H1 (cell line): ENCODE data around the gene GIMAP5. TPM values are rescaled to one million over a fixed set of nuclear protein-coding genes. Genes with fewer than 3 reads are reported as not detected.

Experiments
- CTCF ChIA-PET: fragments of 300-600 bp; sonication (Branson Sonifier 250); formaldehyde crosslinking; loops from one replicate; lab custom pipeline; 2021; ENCODE audit not compliant: partially characterized antibody; lab: Charles Lee
- POLR2A ChIA-PET: fragments of 300-600 bp; sonication (Branson Sonifier 250); formaldehyde crosslinking; loops from one replicate; lab custom pipeline; 2021; ENCODE audit warnings: inconsistent platforms; ENCODE audit not compliant: partially characterized antibody; lab: Charles Lee
- DNase-seq, 2 experiments: peaks; one replicate each; pipeline versions ENCODE4 v3.0.0 to v3.0.0-alpha.2; 2010 to 2022; ENCODE audit warnings: low spot score in 2 of 2, low read depth in 1 of 2, mixed read lengths in 1 of 2
- FAIRE-seq: peaks from 2 replicates; lab custom pipeline; 2011; peaks lifted over from hg19 to GRCh38; lab: Jason Lieb, UNC
- H2AFZ ChIP-seq: 2 replicates; pipeline ENCODE4 v1.8.1; 2012; ENCODE audit warnings: low read length, inconsistent platforms
- H2AK5ac ChIP-seq: 2 replicates; pipeline ENCODE4 v1.6.1; 2013; ENCODE audit warnings: low read depth, low read length
- H2BK120ac ChIP-seq: replicated peaks from 2 replicates; pipeline ENCODE3; 2013; ENCODE audit warnings: low read depth, low read length, inconsistent platforms
- H2BK12ac ChIP-seq: 2 replicates; pipeline ENCODE4 v1.6.1; 2013; ENCODE audit warnings: low read depth, low read length
- H2BK15ac ChIP-seq: 2 replicates; pipeline ENCODE4 v1.6.1; 2013; ENCODE audit warnings: low read length
- H2BK20ac ChIP-seq: 2 replicates; pipeline ENCODE4 v1.6.1; 2013; ENCODE audit warnings: low read length
- H2BK5ac ChIP-seq: 2 replicates; pipeline ENCODE4 v1.6.1; 2013; ENCODE audit warnings: low read depth, low read length
- H3K14ac ChIP-seq: 2 replicates; pipeline ENCODE4 v1.6.1; 2013; ENCODE audit warnings: inconsistent platforms; ENCODE audit not compliant: insufficient read length
- H3K18ac ChIP-seq: 2 replicates; pipeline ENCODE4 v1.6.1; 2013; ENCODE audit warnings: low read length; ENCODE audit errors: extremely low read depth
- H3K23ac ChIP-seq: 2 replicates; pipeline ENCODE4 v1.6.1; 2013; ENCODE audit warnings: inconsistent platforms; ENCODE audit not compliant: insufficient read length
- H3K23me2 ChIP-seq: 2 replicates; pipeline ENCODE4 v1.6.1; 2013; ENCODE audit warnings: low read depth, low read length
- H3K27ac ChIP-seq: 2 replicates; pipeline ENCODE4 v1.6.1; 2011; ENCODE audit warnings: low read depth, low read length, inconsistent platforms
- H3K27me3 ChIP-seq, 4 experiments: replicated peaks in 1 of 4; 1 replicate in 1 of 4; 2 replicates in 3 of 4; pipeline versions ENCODE4 v1.6.1 to v1.8.1; 2011 to 2013; ENCODE audit warnings: low read length in 3 of 4, mild to moderate bottlenecking in 3 of 4, inconsistent platforms in 2 of 4, mixed read lengths in 2 of 4, moderate library complexity in 1 of 4; ENCODE audit not compliant: control insufficient read depth in 3 of 4, insufficient read depth in 3 of 4; ENCODE audit errors: extremely low read depth in 1 of 4
- H3K36me3 ChIP-seq, 4 experiments: 2 replicates each; pipeline versions ENCODE4 v1.6.1 to v1.8.1; 2011 to 2013; ENCODE audit warnings: mild to moderate bottlenecking in 4 of 4, low read length in 3 of 4, moderate library complexity in 2 of 4, control low read depth in 1 of 4, inconsistent platforms in 1 of 4; ENCODE audit not compliant: insufficient read depth in 4 of 4, control insufficient read depth in 2 of 4
- H3K4ac ChIP-seq: replicated peaks from 2 replicates; pipeline ENCODE3; 2013; ENCODE audit warnings: low read length, low read depth, mixed read lengths, inconsistent platforms; ENCODE audit not compliant: insufficient read length
- H3K4me1 ChIP-seq, 4 experiments: replicated peaks in 1 of 4; 1 replicate in 1 of 4; 2 replicates in 3 of 4; pipeline versions ENCODE4 v1.6.1 to v1.8.1; 2011 to 2013; ENCODE audit warnings: low read length in 3 of 4, inconsistent platforms in 2 of 4, mixed read lengths in 1 of 4; ENCODE audit not compliant: insufficient read depth in 4 of 4, control insufficient read depth in 3 of 4
- H3K4me2 ChIP-seq, 2 experiments: 2 replicates each; pipeline versions ENCODE4 v1.6.1 to v1.8.1; 2011 to 2013; ENCODE audit warnings: low read depth in 2 of 2, low read length in 2 of 2, control low read depth in 1 of 2, inconsistent platforms in 1 of 2, mild to moderate bottlenecking in 1 of 2; ENCODE audit not compliant: insufficient read depth in 1 of 2
- H3K4me3 ChIP-seq, 4 experiments: fragments of 200-600, 300-600 bp in 1 of 4; sonication (generic), shearing (Covaris generic), sonication (Bioruptor Twin) in 1 of 4; 2 replicates each; pipeline versions ENCODE4 v1.5.1 to v1.8.1; 2011 to 2016; ENCODE audit warnings: low read length in 4 of 4, low read depth in 3 of 4, control low read depth in 2 of 4, inconsistent platforms in 2 of 4, mild to moderate bottlenecking in 2 of 4, mixed read lengths in 1 of 4, moderate library complexity in 1 of 4; ENCODE audit not compliant: insufficient read depth in 2 of 4; ENCODE audit errors: extremely low read depth in 1 of 4
- H3K56ac ChIP-seq: replicated peaks from 2 replicates; pipeline ENCODE3; 2013; ENCODE audit warnings: low read depth, mild to moderate bottlenecking, mixed read lengths, low read length, inconsistent platforms; ENCODE audit not compliant: insufficient read length
- H3K79me1 ChIP-seq: 2 replicates; pipeline ENCODE4 v1.6.1; 2013; ENCODE audit warnings: low read depth, low read length, control low read depth
- H3K79me2 ChIP-seq, 2 experiments: 2 replicates each; pipeline versions ENCODE4 v1.6.1 to v1.8.1; 2012 to 2013; ENCODE audit warnings: low read length in 2 of 2, mild to moderate bottlenecking in 2 of 2, inconsistent platforms in 1 of 2; ENCODE audit not compliant: insufficient read depth in 2 of 2, control insufficient read depth in 1 of 2
- H3K9ac ChIP-seq, 4 experiments: replicated peaks in 1 of 4; 1 replicate in 1 of 4; 2 replicates in 3 of 4; pipeline versions ENCODE4 v1.6.1 to v1.8.1; 2011 to 2013; ENCODE audit warnings: low read depth in 3 of 4, low read length in 3 of 4, control low read depth in 2 of 4, mild to moderate bottlenecking in 2 of 4, moderate library complexity in 2 of 4, inconsistent platforms in 1 of 4; ENCODE audit errors: extremely low read depth in 1 of 4
- H3K9me3 ChIP-seq, 2 experiments: 2 replicates each; pipeline versions ENCODE4 v1.6.1 to v1.8.1; 2012 to 2013; ENCODE audit warnings: mild to moderate bottlenecking in 2 of 2, moderate library complexity in 2 of 2, control low read depth in 1 of 2, inconsistent platforms in 1 of 2, low read depth in 1 of 2, low read length in 1 of 2, mixed read lengths in 1 of 2; ENCODE audit not compliant: insufficient read depth in 2 of 2
- H4K20me1 ChIP-seq, 2 experiments: replicated peaks in 1 of 2; 2 replicates each; pipeline versions ENCODE3 to v1.8.1; 2011 to 2013; ENCODE audit warnings: inconsistent platforms in 2 of 2, low read length in 2 of 2, mild to moderate bottlenecking in 1 of 2; ENCODE audit not compliant: insufficient read depth in 2 of 2, control insufficient read depth in 1 of 2
- H4K5ac ChIP-seq: 2 replicates; pipeline ENCODE4 v1.6.1; 2013; ENCODE audit warnings: low read length, low read depth, mixed read lengths, inconsistent platforms; ENCODE audit not compliant: insufficient read length
- H4K8ac ChIP-seq: 2 replicates; pipeline ENCODE4 v1.8.0; 2013; ENCODE audit warnings: mild to moderate bottlenecking, moderate library complexity, low read length, inconsistent platforms; ENCODE audit not compliant: insufficient read depth; ENCODE audit errors: extremely low read depth
- H4K91ac ChIP-seq: replicated peaks from 2 replicates; pipeline ENCODE3; 2013; ENCODE audit warnings: low read length, mixed read lengths, inconsistent platforms; ENCODE audit not compliant: insufficient read length
- ASH2L ChIP-seq: fragments of 200-600, 300-600 bp; sonication (generic); IDR thresholded peaks from one replicate; pipeline ENCODE4 v1.7.1; 2017; ENCODE audit warnings: low read length
- EP300 ChIP-seq, 2 experiments: IDR thresholded peaks; 1 replicate in 1 of 2; 2 replicates in 1 of 2; pipeline ENCODE4 v1.6.1; 2011 to 2012; ENCODE audit warnings: low read depth in 2 of 2, low read length in 2 of 2, mild to moderate bottlenecking in 2 of 2, borderline replicate concordance in 1 of 2, inconsistent platforms in 1 of 2, moderate library complexity in 1 of 2
- FOSL1 ChIP-seq: IDR thresholded peaks from 2 replicates; pipeline ENCODE4 v1.6.1; 2011; ENCODE audit warnings: mild to moderate bottlenecking, low read depth, low read length, moderate library complexity; ENCODE audit not compliant: insufficient read depth
- GTF2F1 ChIP-seq: IDR thresholded peaks from 2 replicates; pipeline ENCODE4 v1.6.1; 2012; ENCODE audit warnings: low read depth, low read length, improper control_type of control experiment, borderline replicate concordance
- KDM5A ChIP-seq: fragments of 200-600 bp; IDR thresholded peaks from 2 replicates; pipeline ENCODE4 v1.7.1; 2012; ENCODE audit warnings: mild to moderate bottlenecking, low read length, inconsistent platforms, mixed read lengths
- MAFK ChIP-seq: IDR thresholded peaks from 2 replicates; pipeline ENCODE4 v1.6.1; 2012; ENCODE audit warnings: low read depth, mild to moderate bottlenecking, improper control_type of control experiment, low read length
- PHF8 ChIP-seq: fragments of 200-600 bp; sonication (generic); conservative IDR thresholded peaks from 2 replicates; pipeline ENCODE4 v1.7.1; 2012; ENCODE audit warnings: low read depth, mild to moderate bottlenecking, inconsistent platforms, low read length, moderate library complexity
- SIN3A ChIP-seq, 2 experiments: IDR thresholded peaks in 1 of 2; conservative IDR thresholded peaks in 1 of 2; 2 replicates each; pipeline ENCODE4 v1.6.1; 2011 to 2012; ENCODE audit warnings: low read length in 2 of 2, improper control_type of control experiment in 1 of 2, low read depth in 1 of 2, mild to moderate bottlenecking in 1 of 2
- SIX5 ChIP-seq: IDR thresholded peaks from 2 replicates; pipeline ENCODE4 v1.6.1; 2011; ENCODE audit warnings: mild to moderate bottlenecking, low read depth, low read length
- TAF7 ChIP-seq: optimal IDR thresholded peaks from 2 replicates; pipeline ENCODE3; 2011; ENCODE audit warnings: low read depth, mild to moderate bottlenecking, inconsistent platforms, low read length, moderate library complexity, borderline replicate concordance
- WGBS, 2 experiments: shearing (Covaris generic) in 1 of 2; methylation state at CpG; one replicate each; pipeline versions ENCODE4 v1.1.6 to v1.1.7; 2013 to 2015; ENCODE audit warnings: low lambda C conversion rate in 2 of 2, mixed read lengths in 2 of 2, inconsistent platforms in 1 of 2, low coverage in 1 of 2, missing lambda C conversion rate in 1 of 2; ENCODE audit not compliant: insufficient replicate concordance in 2 of 2, insufficient coverage in 1 of 2, insufficient read length in 1 of 2; ENCODE audit errors: extremely low coverage in 1 of 2, missing lambda C conversion rate in 1 of 2; 5-methylcytosine and 5-hydroxymethylcytosine counted together
- polyA plus RNA-seq, 7 experiments: library from polyadenylated mRNA; depleted of rRNA in 3 of 7; stranded (reverse) in 5 of 7; unstranded in 2 of 7; fragments of >200 nt in 5 of 7; fragments of 200-250 nt in 2 of 7; gene quantifications; 1 replicate in 5 of 7; 2 replicates in 1 of 7; 4 replicates in 1 of 7; pipeline versions ENCODE4 v1.2.1 to v1.2.3, GENCODE V29; 2011 to 2013; ENCODE audit warnings: missing spikeins in 2 of 7, mixed read lengths in 2 of 7
- total RNA-seq: library from RNA; stranded (reverse); fragmentation: NEBNext Ultra II Directional; extraction: Animal tissue kit (Norgen Biotek cat#: 25700); gene quantifications from 2 replicates; pipeline ENCODE4 v1.2.1, GENCODE V29; 2021
- TF ChIP-seq, protein P1 (sequence below), 3 experiments: IDR thresholded peaks; 1 replicate in 2 of 3; 2 replicates in 1 of 3; pipeline versions ENCODE4 v1.5.1 to v1.6.1; 2011; ENCODE audit warnings: low read length in 3 of 3, mild to moderate bottlenecking in 3 of 3, inconsistent platforms in 2 of 3, low read depth in 1 of 3, moderate library complexity in 1 of 3; ENCODE audit not compliant: insufficient read depth in 1 of 3; ENCODE audit errors: control extremely low read depth in 1 of 3

Gene GIMAP5
- total and polyA plus RNA-seq, 2 of the 8 experiments (the other 6 are each of a cell fraction or from before 2014, with no cell fraction given), result not detected

DNA sequence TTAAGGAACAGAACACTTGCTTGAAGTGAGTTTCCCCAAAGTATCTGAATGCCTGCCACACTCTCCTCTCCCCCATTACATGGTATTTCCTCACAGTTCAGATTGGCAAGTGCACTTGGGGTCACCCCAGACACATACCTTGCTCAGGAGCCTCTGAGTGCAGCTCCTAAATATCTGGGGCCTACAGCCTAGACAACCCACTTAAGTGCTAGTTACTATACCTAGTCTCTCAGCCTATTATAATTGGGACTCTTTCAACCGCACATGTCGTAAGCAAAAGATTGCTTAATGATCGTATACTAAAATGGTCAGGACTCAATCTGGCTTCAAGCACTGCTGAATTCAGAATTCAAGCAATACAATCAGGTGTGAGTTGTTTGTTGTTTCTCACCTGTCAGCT, 43.1 kb downstream of the GIMAP5 start:
- no peaks in the 10 kb centered on the region for H3K36me3 ChIP-seq
- no peak overlapping the region for H4K5ac ChIP-seq
- no peaks in the 10 kb centered on the region for H3K23me2 ChIP-seq
- H3K27ac ChIP-seq, result no peak overlapping the region
- no peaks in the 10 kb centered on the region for H3K79me1 ChIP-seq
- H3K56ac ChIP-seq, result no peak overlapping the region
- H3K14ac ChIP-seq, result no peak overlapping the region
- POLR2A ChIA-PET, result interaction anchor here (1.5 kb wide), 1 partner anchor 19 kb away, joined by 3 read pairs; no protein-coding TSS in a partner anchor
- 64% methylated on average over 3 of the region's 3 CpGs; no CpG with 5 or more reads in 1 of the 2 experiments for WGBS, 2 experiments
- H2BK20ac ChIP-seq, result no peak overlapping the region
- H2BK15ac ChIP-seq, result no peak overlapping the region
- no peak overlapping the region for H3K4ac ChIP-seq
- H3K9me3 ChIP-seq, result no peaks in the 10 kb centered on the region
- FAIRE-seq (no peak), DNase-seq (no peak)
- CTCF ChIA-PET, result interaction anchor here (0.7 to 3.8 kb wide), 8 partner anchors 13 to 208 kb away, joined by 3 to 50 read pairs (median 4); partner anchors contain the start of gene AOC1
- H3K4me2 ChIP-seq, result no peak overlapping the region
- no peak overlapping the region for H3K4me3 ChIP-seq
- H3K79me2 ChIP-seq, result no peaks in the 10 kb centered on the region
- no peaks in the 10 kb centered on the region for H3K4me1 ChIP-seq
- H3K9ac ChIP-seq, result no peak overlapping the region
- no peak overlapping the region for H2AFZ ChIP-seq
- no peak overlapping the region for H2BK12ac ChIP-seq
- H3K18ac ChIP-seq, result no peak overlapping the region
- no peak overlapping the region for H3K23ac ChIP-seq
- no peak overlapping the region for H4K91ac ChIP-seq
- no peaks in the 10 kb centered on the region for H4K20me1 ChIP-seq
- no peak overlapping the region for H2BK5ac ChIP-seq
- H2AK5ac ChIP-seq, result no peak overlapping the region
- H4K8ac ChIP-seq, result no peak overlapping the region
- no peaks in the 10 kb centered on the region; a peak in 1 of 7 replicates for H3K27me3 ChIP-seq
- H2BK120ac ChIP-seq, result no peak overlapping the region
- TF ChIP-seq, protein P1, sequence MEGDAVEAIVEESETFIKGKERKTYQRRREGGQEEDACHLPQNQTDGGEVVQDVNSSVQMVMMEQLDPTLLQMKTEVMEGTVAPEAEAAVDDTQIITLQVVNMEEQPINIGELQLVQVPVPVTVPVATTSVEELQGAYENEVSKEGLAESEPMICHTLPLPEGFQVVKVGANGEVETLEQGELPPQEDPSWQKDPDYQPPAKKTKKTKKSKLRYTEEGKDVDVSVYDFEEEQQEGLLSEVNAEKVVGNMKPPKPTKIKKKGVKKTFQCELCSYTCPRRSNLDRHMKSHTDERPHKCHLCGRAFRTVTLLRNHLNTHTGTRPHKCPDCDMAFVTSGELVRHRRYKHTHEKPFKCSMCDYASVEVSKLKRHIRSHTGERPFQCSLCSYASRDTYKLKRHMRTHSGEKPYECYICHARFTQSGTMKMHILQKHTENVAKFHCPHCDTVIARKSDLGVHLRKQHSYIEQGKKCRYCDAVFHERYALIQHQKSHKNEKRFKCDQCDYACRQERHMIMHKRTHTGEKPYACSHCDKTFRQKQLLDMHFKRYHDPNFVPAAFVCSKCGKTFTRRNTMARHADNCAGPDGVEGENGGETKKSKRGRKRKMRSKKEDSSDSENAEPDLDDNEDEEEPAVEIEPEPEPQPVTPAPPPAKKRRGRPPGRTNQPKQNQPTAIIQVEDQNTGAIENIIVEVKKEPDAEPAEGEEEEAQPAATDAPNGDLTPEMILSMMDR (IDR thresholded peaks at IDR 0.05; ENCODE audit: control extremely low read depth in 1 of 3, insufficient read depth in 1 of 3, low read depth in 1 of 3, low read length in 3 of 3), result no peak
- TF ChIP-seq MAFK, result no peak
- no peak for TF ChIP-seq EP300 (IDR thresholded peaks at IDR 0.05; ENCODE audit: borderline replicate concordance in 1 of 2, low read depth in 2 of 2, low read length in 2 of 2)
- TF ChIP-seq FOSL1, result no peak
- TF ChIP-seq KDM5A, result no peak
- no peak for TF ChIP-seq SIN3A (conservative IDR thresholded peaks at IDR 0.05 in 1 of 2, IDR thresholded peaks at IDR 0.05 in 1 of 2; ENCODE audit: low read depth in 1 of 2, low read length in 2 of 2)
- no peak for TF ChIP-seq GTF2F1
- TF ChIP-seq PHF8, result no peak
- no peak for TF ChIP-seq ASH2L
- no peak for TF ChIP-seq TAF7
- TF ChIP-seq SIX5, result no peak
